HCT116 (cell line): ENCODE measurements around the gene CYP2D6. TPM values are rescaled to one million over a fixed set of nuclear protein-coding genes. Genes with fewer than 3 reads are reported as not detected.

Experiments
- ATAC-seq: fragments of 200-7000 bp; cut with Tn5 transposase; 2 replicates; pipeline ENCODE4 v1.9.1; 2020; ENCODE audit warnings: mild to moderate bottlenecking, moderate library complexity
- BruUV-seq: library from RNA; stranded (reverse); fragments of 400-500 nt; replicated peaks from 2 replicates; lab custom pipeline; 2021; lab: Mats Ljungman, UMichigan
- CTCF ChIA-PET: fragments of 300-600 bp; sonication (Branson Sonifier 250); formaldehyde crosslinking; loops from one replicate; lab custom pipeline; 2021; ENCODE audit warnings: antibody characterized with exemption; lab: Charles Lee
- POLR2A ChIA-PET: fragments of 300-600, 350-600 bp; sonication (Branson Sonifier 250); formaldehyde crosslinking; loops from one replicate; lab custom pipeline; 2021; ENCODE audit warnings: antibody characterized with exemption; lab: Charles Lee
- RAD21 ChIA-PET, 2 experiments: fragments of 300-600 bp; sonication (Branson Sonifier 250); formaldehyde crosslinking; loops; one replicate each; lab custom pipeline; 2023; ENCODE audit warnings: low total read pairs in 2 of 2; ENCODE audit not compliant: uncharacterized antibody in 2 of 2, unreplicated experiment in 2 of 2, low non-redundant PET in 1 of 2; lab: Charles Lee
- DNase-seq: peaks from one replicate; pipeline ENCODE4 v3.0.0-alpha.2; 2010; ENCODE audit warnings: low read depth, low spot score
- H2AFZ ChIP-seq: fragments of 200-600 bp; shearing (Covaris generic), sonication (generic); 2 replicates; pipeline ENCODE4 v1.6.1; 2017; ENCODE audit warnings: low read depth, mixed run types, mixed read lengths, antibody characterized with exemption, low read length; ENCODE audit not compliant: poor library complexity, severe bottlenecking
- H3K27ac ChIP-seq: 2 replicates; pipeline ENCODE4 v1.5.1; 2012; ENCODE audit warnings: low read depth, low read length
- H3K27me3 ChIP-seq: fragments of 200-600 bp; sonication (generic); 2 replicates; pipeline ENCODE4 v1.6.1; 2016; ENCODE audit warnings: mixed run types, low read length, mixed read lengths; ENCODE audit not compliant: insufficient read depth
- H3K36me3 ChIP-seq, 2 experiments: fragments of 200-500 bp in 1 of 2; fragments of 200-600 bp in 1 of 2; sonication (Bioruptor generic) in 1 of 2; sonication (generic) in 1 of 2; 2 replicates each; pipeline versions ENCODE4 v1.5.1 to v1.6.1; 2014 to 2016; ENCODE audit warnings: low read length in 2 of 2, inconsistent platforms in 1 of 2, mixed read lengths in 1 of 2, mixed run types in 1 of 2; ENCODE audit not compliant: insufficient read depth in 2 of 2, control insufficient read depth in 1 of 2
- H3K4me1 ChIP-seq, 2 experiments: fragments of 200-600 bp in 1 of 2; sonication (generic) in 1 of 2; 2 replicates each; pipeline versions ENCODE4 v1.5.1 to v1.6.1; 2012 to 2017; ENCODE audit warnings: low read length in 2 of 2, inconsistent platforms in 1 of 2, mild to moderate bottlenecking in 1 of 2, mixed read lengths in 1 of 2, mixed run types in 1 of 2, moderate library complexity in 1 of 2; ENCODE audit not compliant: insufficient read depth in 2 of 2, control insufficient read depth in 1 of 2
- H3K4me2 ChIP-seq: fragments of 200-600 bp; sonication (generic); 2 replicates; pipeline ENCODE4 v1.6.1; 2017; ENCODE audit warnings: mixed run types, low read length, mixed read lengths
- H3K4me3 ChIP-seq, 2 experiments: fragments of 200-600 bp in 1 of 2; sonication (generic) in 1 of 2; replicated peaks in 1 of 2; 2 replicates each; pipeline ENCODE4 v1.5.1; 2011 to 2016; ENCODE audit warnings: low read length in 2 of 2, control low read depth in 1 of 2, low read depth in 1 of 2, mild to moderate bottlenecking in 1 of 2, mixed read lengths in 1 of 2, mixed run types in 1 of 2
- H3K79me2 ChIP-seq: fragments of 200-600 bp; sonication (generic); 2 replicates; pipeline ENCODE4 v1.6.1; 2017; ENCODE audit warnings: mild to moderate bottlenecking, mixed run types, low read length, moderate library complexity, mixed read lengths; ENCODE audit not compliant: insufficient read depth
- H3K9ac ChIP-seq: fragments of 200-600 bp; sonication (generic); 2 replicates; pipeline ENCODE4 v1.6.1; 2016; ENCODE audit warnings: low read length, mixed read lengths
- H3K9me2 ChIP-seq: fragments of 200-600 bp; sonication (generic), shearing (Covaris generic); 2 replicates; pipeline ENCODE4 v1.6.1; 2017; ENCODE audit warnings: mixed run types, mild to moderate bottlenecking, moderate library complexity; ENCODE audit not compliant: insufficient read depth
- H3K9me3 ChIP-seq, 2 experiments: fragments of 200-500 bp in 1 of 2; fragments of 200-600 bp in 1 of 2; sonication (Bioruptor generic) in 1 of 2; sonication (generic) in 1 of 2; 2 replicates each; pipeline ENCODE4 v1.6.1; 2014 to 2017; ENCODE audit warnings: low read length in 2 of 2, mixed read lengths in 2 of 2, inconsistent platforms in 1 of 2, low read depth in 1 of 2, mild to moderate bottlenecking in 1 of 2, mixed run types in 1 of 2, moderate library complexity in 1 of 2; ENCODE audit not compliant: control insufficient read depth in 1 of 2, insufficient read depth in 1 of 2
- H4K20me1 ChIP-seq: fragments of 200-600 bp; sonication (generic), shearing (Covaris generic); 2 replicates; pipeline ENCODE4 v1.6.1; 2017; ENCODE audit warnings: mixed run types, mild to moderate bottlenecking, moderate library complexity; ENCODE audit not compliant: insufficient read depth
- CEBPB ChIP-seq: IDR thresholded peaks from 2 replicates; pipeline ENCODE4 v1.6.1; 2012; ENCODE audit warnings: low read depth
- ELF1 ChIP-seq: IDR thresholded peaks from 2 replicates; pipeline ENCODE4 v1.6.1; 2012; ENCODE audit warnings: low read depth, borderline replicate concordance
- EZH2phosphoT487 ChIP-seq: fragments of 200-600 bp; IDR thresholded peaks from 2 replicates; pipeline ENCODE4 v1.6.1; 2018; ENCODE audit warnings: antibody characterized with exemption, borderline replicate concordance
- JUND ChIP-seq: IDR thresholded peaks from 2 replicates; pipeline ENCODE4 v1.6.1; 2012
- POLR2AphosphoS5 ChIP-seq: IDR thresholded peaks from 2 replicates; pipeline ENCODE4 v1.6.1; 2011; ENCODE audit warnings: mild to moderate bottlenecking, low read depth, low read length, moderate library complexity
- RAD21 ChIP-seq: IDR thresholded peaks from 2 replicates; pipeline ENCODE4 v1.6.1; 2012; ENCODE audit warnings: low read depth, mild to moderate bottlenecking
- SIN3A ChIP-seq: IDR thresholded peaks from 2 replicates; pipeline ENCODE4 v1.6.1; 2012; ENCODE audit warnings: low read depth
- SP1 ChIP-seq: IDR thresholded peaks from 2 replicates; pipeline ENCODE4 v1.6.1; 2012; ENCODE audit warnings: low read depth
- SRF ChIP-seq: IDR thresholded peaks from 2 replicates; pipeline ENCODE4 v1.6.1; 2012; ENCODE audit warnings: low read depth
- TCF7L2 ChIP-seq: IDR thresholded peaks from 2 replicates; pipeline ENCODE4 v1.7.0; 2011; ENCODE audit warnings: borderline replicate concordance, inconsistent platforms; ENCODE audit not compliant: insufficient read depth, insufficient read length; ENCODE audit errors: extremely low read depth
- YY1 ChIP-seq: IDR thresholded peaks from 2 replicates; pipeline ENCODE4 v1.6.1; 2011; ENCODE audit warnings: low read length, low read depth, moderate library complexity, mild to moderate bottlenecking; ENCODE audit not compliant: insufficient replicate concordance; ENCODE audit errors: extremely low read depth
- ZFX ChIP-seq: fragments of 450-650 bp; IDR thresholded peaks from 2 replicates; pipeline ENCODE4 v1.6.1; 2017
- ZNF274 ChIP-seq: fragments of 200-500 bp; sonication (Bioruptor generic); IDR thresholded peaks from 2 replicates; pipeline ENCODE4 v1.6.1; 2014; ENCODE audit warnings: mild to moderate bottlenecking, low read depth, low read length, inconsistent platforms
- intact Hi-C: fragments of 100-400 bp; cut with micrococcal nuclease; formaldehyde crosslinking; loops from 2 replicates; pipeline ENCODE4 v1.10.0; 2022
- total RNA-seq: library from RNA; stranded (reverse); gene quantifications from one replicate; pipeline ENCODE4 v1.2.1, GENCODE V29; 2021; ENCODE audit not compliant: unreplicated experiment
- TF ChIP-seq, protein P1 (sequence below): IDR thresholded peaks from 2 replicates; pipeline ENCODE4 v1.6.1; 2011; ENCODE audit warnings: mild to moderate bottlenecking, low read length, moderate library complexity; ENCODE audit not compliant: insufficient replicate concordance; ENCODE audit errors: extremely low read depth
- TF ChIP-seq, protein P2 (sequence below): IDR thresholded peaks from 2 replicates; pipeline ENCODE4 v1.6.1; 2012
- TF ChIP-seq, protein P3 (sequence below), 3 experiments: fragments of 200-600 bp in 1 of 3; sonication (generic) in 1 of 3; IDR thresholded peaks in 2 of 3; conservative IDR thresholded peaks in 1 of 3; 2 replicates each; pipeline ENCODE4 v1.5.1; 2012 to 2017; ENCODE audit warnings: low read depth in 2 of 3, low read length in 2 of 3, antibody characterized with exemption in 1 of 3, borderline replicate concordance in 1 of 3, control low read depth in 1 of 3, mild to moderate bottlenecking in 1 of 3, mixed read lengths in 1 of 3, mixed run types in 1 of 3, moderate library complexity in 1 of 3; ENCODE audit not compliant: insufficient read depth in 1 of 3

The CYP2D6 gene
- total RNA-seq, 1 experiment from 2014 or later, result 1.9 TPM

DNA sequence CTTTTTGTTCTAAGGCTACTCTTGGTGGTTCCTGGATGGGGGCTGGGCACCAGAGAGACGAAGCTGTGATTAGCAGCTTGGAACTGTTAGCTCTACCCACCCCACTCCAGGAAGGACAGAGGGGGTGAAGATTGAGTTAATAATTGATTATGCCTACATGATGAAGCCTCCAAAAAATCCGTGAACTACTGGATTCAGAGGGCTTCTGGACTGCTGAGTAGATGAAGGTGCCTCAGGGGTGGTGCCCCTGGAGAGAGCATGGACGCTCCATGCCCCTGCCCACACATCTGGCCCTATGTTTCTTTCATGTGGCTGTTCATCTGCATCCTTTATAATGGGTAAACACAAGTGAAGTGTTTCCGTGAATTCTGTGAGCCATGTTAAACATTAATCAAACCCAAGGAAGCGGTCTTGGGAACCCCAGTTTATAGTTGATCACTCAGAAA lies 47.3 kb upstream of the CYP2D6 start:
- H2AFZ ChIP-seq, result no peak overlapping the region
- no peak overlapping the region for H3K27ac ChIP-seq
- H3K9me3 ChIP-seq, result no peaks in the 10 kb centered on the region
- no TSS peak for BruUV-seq
- RAD21 ChIA-PET, result no interaction called here
- H4K20me1 ChIP-seq, result no peaks in the 10 kb centered on the region; the same call in 1 of the 2 replicates
- CTCF ChIA-PET, result interaction anchor here (1.2 kb wide), 1 partner anchor 8 kb away, joined by 3 read pairs; no protein-coding TSS in a partner anchor
- H3K9ac ChIP-seq, result no peak overlapping the region
- peaks cover 50% of the 10 kb centered on the region for H3K79me2 ChIP-seq
- H3K9me2 ChIP-seq, result no peaks in the 10 kb centered on the region
- H3K4me1 ChIP-seq, result no peaks in the 10 kb centered on the region
- intact Hi-C loops, result no loop called here
- DNase-seq, result no peak
- POLR2A ChIA-PET, result no interaction called here
- H3K27me3 ChIP-seq, result no peaks in the 10 kb centered on the region
- no peak overlapping the region for H3K4me2 ChIP-seq
- no peak for TF ChIP-seq YY1
- no peak for TF ChIP-seq ELF1
- TF ChIP-seq SP1, result no peak
- no peak for TF ChIP-seq ZNF274
- TF ChIP-seq SIN3A, result no peak
- TF ChIP-seq, protein P1, sequence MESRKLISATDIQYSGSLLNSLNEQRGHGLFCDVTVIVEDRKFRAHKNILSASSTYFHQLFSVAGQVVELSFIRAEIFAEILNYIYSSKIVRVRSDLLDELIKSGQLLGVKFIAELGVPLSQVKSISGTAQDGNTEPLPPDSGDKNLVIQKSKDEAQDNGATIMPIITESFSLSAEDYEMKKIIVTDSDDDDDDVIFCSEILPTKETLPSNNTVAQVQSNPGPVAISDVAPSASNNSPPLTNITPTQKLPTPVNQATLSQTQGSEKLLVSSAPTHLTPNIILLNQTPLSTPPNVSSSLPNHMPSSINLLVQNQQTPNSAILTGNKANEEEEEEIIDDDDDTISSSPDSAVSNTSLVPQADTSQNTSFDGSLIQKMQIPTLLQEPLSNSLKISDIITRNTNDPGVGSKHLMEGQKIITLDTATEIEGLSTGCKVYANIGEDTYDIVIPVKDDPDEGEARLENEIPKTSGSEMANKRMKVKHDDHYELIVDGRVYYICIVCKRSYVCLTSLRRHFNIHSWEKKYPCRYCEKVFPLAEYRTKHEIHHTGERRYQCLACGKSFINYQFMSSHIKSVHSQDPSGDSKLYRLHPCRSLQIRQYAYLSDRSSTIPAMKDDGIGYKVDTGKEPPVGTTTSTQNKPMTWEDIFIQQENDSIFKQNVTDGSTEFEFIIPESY, result no peak
- TF ChIP-seq CEBPB, result no peak
- TF ChIP-seq EZH2phosphoT487, result no peak
- TF ChIP-seq, protein P2, sequence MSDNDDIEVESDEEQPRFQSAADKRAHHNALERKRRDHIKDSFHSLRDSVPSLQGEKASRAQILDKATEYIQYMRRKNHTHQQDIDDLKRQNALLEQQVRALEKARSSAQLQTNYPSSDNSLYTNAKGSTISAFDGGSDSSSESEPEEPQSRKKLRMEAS, result no peak
- no peak for TF ChIP-seq JUND
- TF ChIP-seq POLR2AphosphoS5, result no peak
- TF ChIP-seq ZFX, result no peak
- no peak for TF ChIP-seq TCF7L2
- no peak for TF ChIP-seq RAD21
- TF ChIP-seq SRF, result no peak
- TF ChIP-seq, protein P3, sequence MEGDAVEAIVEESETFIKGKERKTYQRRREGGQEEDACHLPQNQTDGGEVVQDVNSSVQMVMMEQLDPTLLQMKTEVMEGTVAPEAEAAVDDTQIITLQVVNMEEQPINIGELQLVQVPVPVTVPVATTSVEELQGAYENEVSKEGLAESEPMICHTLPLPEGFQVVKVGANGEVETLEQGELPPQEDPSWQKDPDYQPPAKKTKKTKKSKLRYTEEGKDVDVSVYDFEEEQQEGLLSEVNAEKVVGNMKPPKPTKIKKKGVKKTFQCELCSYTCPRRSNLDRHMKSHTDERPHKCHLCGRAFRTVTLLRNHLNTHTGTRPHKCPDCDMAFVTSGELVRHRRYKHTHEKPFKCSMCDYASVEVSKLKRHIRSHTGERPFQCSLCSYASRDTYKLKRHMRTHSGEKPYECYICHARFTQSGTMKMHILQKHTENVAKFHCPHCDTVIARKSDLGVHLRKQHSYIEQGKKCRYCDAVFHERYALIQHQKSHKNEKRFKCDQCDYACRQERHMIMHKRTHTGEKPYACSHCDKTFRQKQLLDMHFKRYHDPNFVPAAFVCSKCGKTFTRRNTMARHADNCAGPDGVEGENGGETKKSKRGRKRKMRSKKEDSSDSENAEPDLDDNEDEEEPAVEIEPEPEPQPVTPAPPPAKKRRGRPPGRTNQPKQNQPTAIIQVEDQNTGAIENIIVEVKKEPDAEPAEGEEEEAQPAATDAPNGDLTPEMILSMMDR (IDR thresholded peaks at IDR 0.05 in 2 of 3, conservative IDR thresholded peaks at IDR 0.05 in 1 of 3; ENCODE audit: borderline replicate concordance in 1 of 3, insufficient read depth in 1 of 3, low read depth in 2 of 3, low read length in 2 of 3), result no peak
- TF ChIP-seq, all 23 proteins: peak for 0
- peaks cover 4% of the 10 kb centered on the region in 2 experiments; a peak in 1 of 4 replicates for H3K36me3 ChIP-seq
- H3K4me3 ChIP-seq, result no peak overlapping the region
- no peak for ATAC-seq
